GM21528 (cell line): ENCODE data around the gene IGFL2.
"Not testable (repeated sequence)": the region's sequence is repeated elsewhere in the genome, so short reads cannot be mapped to it uniquely, and the experiment has no call there.

Experiments used
- ATAC-seq: cut with Tn5 transposase; IDR thresholded peaks from one replicate; pipeline ENCODE4 v1.9.1; 2021; ENCODE audit warnings: mild to moderate bottlenecking, moderate library complexity; ENCODE audit not compliant: unreplicated experiment, low FRiP score

IGFL2 gene

GRCh38 chr19:46147791-46148288 lies at the start of gene IGFL2:
Gene IGFL2 (plus strand): TSS chr19:46148238. CDS start chr19:46148279, 41 bp downstream.
- no peak for ATAC-seq

GRCh38 chr19:46100344-46100743 lies 47.7 kb upstream of the IGFL2 start:
- no peak for ATAC-seq

GRCh38 chr19:46101293-46101692 lies 46.7 kb upstream of the IGFL2 start:
- ATAC-seq, result no peak

- not testable (repeated sequence) for ATAC-seq
Measured at GRCh38 chr19:46102333-46102732, 45.7 kb upstream of the IGFL2 start.

- no peak for ATAC-seq
Measured at GRCh38 chr19:46107371-46107770, 40.7 kb upstream of the IGFL2 start.

GRCh38 chr19:46109876-46110275 lies 38.2 kb upstream of the IGFL2 start:
- ATAC-seq, result no peak

GRCh38 chr19:46111376-46111775 lies 36.7 kb upstream of the IGFL2 start:
- ATAC-seq, result no peak

GRCh38 chr19:46112527-46112926 lies 35.5 kb upstream of the IGFL2 start:
- no peak for ATAC-seq

GRCh38 chr19:46113726-46114125 lies 34.3 kb upstream of the IGFL2 start:
- ATAC-seq, result no peak

GRCh38 chr19:46115396-46116106 lies 32.5 kb upstream of the IGFL2 start:
- no peak for ATAC-seq

GRCh38 chr19:46116121-46116520 lies 31.9 kb upstream of the IGFL2 start:
- ATAC-seq, result no peak

- no peak for ATAC-seq
Measured at GRCh38 chr19:46118136-46118535, 29.9 kb upstream of the IGFL2 start.

- ATAC-seq, result no peak
Measured at GRCh38 chr19:46124638-46125115, 23.4 kb upstream of the IGFL2 start, which contains the start of gene IGFL3. Gene IGFL3 (minus strand): TSS chr19:46124688. CDS start chr19:46124649, 39 bp downstream.

GRCh38 chr19:46125447-46125846 lies 22.6 kb upstream of the IGFL2 start:
- no peak for ATAC-seq

GRCh38 chr19:46126086-46126580 lies 21.9 kb upstream of the IGFL2 start:
- no peak for ATAC-seq

- ATAC-seq, result no peak
Measured at GRCh38 chr19:46131485-46132143, 16.4 kb upstream of the IGFL2 start.

GRCh38 chr19:46132508-46133100 lies 15.4 kb upstream of the IGFL2 start:
- ATAC-seq, result no peak

- ATAC-seq, result no peak
Measured at GRCh38 chr19:46133101-46133627, 14.9 kb upstream of the IGFL2 start.

GRCh38 chr19:46133777-46134241 lies 14.2 kb upstream of the IGFL2 start:
- ATAC-seq, result no peak

GRCh38 chr19:46134527-46134926 lies 13.5 kb upstream of the IGFL2 start:
- ATAC-seq, result no peak
